GM12872 (cell line): Measurements from ENCODE around the gene RSPO3.

Source experiments
- CTCF ChIP-seq: IDR thresholded peaks from 3 replicates; pipeline ENCODE4 v1.5.1; 2011; ENCODE audit warnings: low read depth, mild to moderate bottlenecking, low read length, moderate library complexity; ENCODE audit not compliant: insufficient read depth

RSPO3 gene

GRCh38 chr6:127191716-127192115 is 73.2 kb downstream of the RSPO3 start:
- no peak for TF ChIP-seq CTCF

- no peak for TF ChIP-seq CTCF
These were observed 74.6 kb downstream of the RSPO3 start for GRCh38 chr6:127192911-127193541.

- TF ChIP-seq CTCF: no peak
These were observed 77.4 kb downstream of the RSPO3 start for GRCh38 chr6:127195833-127196232.

GRCh38 chr6:127198549-127198948 is 80.1 kb downstream of the RSPO3 start:
- TF ChIP-seq CTCF: no peak

GRCh38 chr6:127199470-127199869 is 81.0 kb downstream of the RSPO3 start:
- no peak for TF ChIP-seq CTCF

- no peak for TF ChIP-seq CTCF
These were observed 81.6 kb downstream of the RSPO3 start for GRCh38 chr6:127200114-127200513.

- no peak for TF ChIP-seq CTCF
These were observed 82.8 kb downstream of the RSPO3 start for GRCh38 chr6:127201321-127201720.
